H7 (cell line): ENCODE measurements around the gene KIAA0930. TPM values are rescaled to one million over a fixed set of nuclear protein-coding genes. Genes with fewer than 3 reads are reported as not detected.
A peak's percentile ranks its signal among the peaks of the same experiment; 100 is the strongest.

Experiments used
- DNase-seq: peaks from one replicate; pipeline ENCODE4 v3.0.0; 2012
- H3K27me3 ChIP-seq: 2 replicates; pipeline ENCODE4 v1.6.0; 2011; ENCODE audit warnings: mild to moderate bottlenecking, low read length; ENCODE audit not compliant: control insufficient read depth, insufficient read depth
- H3K36me3 ChIP-seq: replicated peaks from 2 replicates; pipeline ENCODE4 v1.5.1; 2011; ENCODE audit warnings: low read length; ENCODE audit not compliant: control insufficient read depth, insufficient read depth
- H3K4me3 ChIP-seq: 2 replicates; pipeline ENCODE4 v1.5.1; 2011; ENCODE audit warnings: low read depth, mild to moderate bottlenecking, control low read depth, low read length, moderate library complexity; ENCODE audit not compliant: insufficient read depth
- total RNA-seq: library from RNA; depleted of rRNA; stranded (reverse); fragments of >200 nt; shearing (Covaris generic); gene quantifications from 2 replicates; pipeline ENCODE4 v1.2.3, GENCODE V29; 2014

KIAA0930 gene
- total RNA-seq, 1 experiment from 2014 or later = 43.9 TPM

DNA sequence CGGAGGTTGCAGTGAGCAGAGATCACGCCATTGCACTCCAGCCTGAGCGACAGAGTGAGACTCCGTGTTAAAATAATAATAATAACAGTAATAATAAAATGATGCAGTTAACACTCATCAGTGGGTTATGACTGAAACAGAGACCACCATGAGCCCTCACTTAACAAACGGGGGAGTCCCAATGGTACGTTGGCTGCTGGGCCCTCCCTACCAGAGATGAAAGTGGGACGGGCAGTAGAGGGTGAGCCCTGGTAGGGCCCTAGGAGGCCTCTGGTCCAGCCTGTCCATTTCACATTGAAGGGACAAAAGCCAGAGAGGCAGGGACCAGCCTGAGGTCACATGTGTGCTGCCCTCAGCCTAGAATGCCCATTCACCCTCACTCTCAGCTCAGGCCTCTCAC, 13.7 kb upstream of the KIAA0930 start:
- no peak for DNase-seq
- H3K4me3 ChIP-seq = no peak overlapping the region

GRCh38 chr22:45253039-45253641, 12.4 kb upstream of the KIAA0930 start:
- Histone ChIP-seq H3K4me3 (no peak overlapping the region), H3K27me3 (no peaks in the 10 kb centered on the region), H3K36me3 (no peaks in the 10 kb centered on the region)
- DNase-seq = no peak

More for the DNA sequence above, 13.7 kb upstream of the KIAA0930 start:
- Histone ChIP-seq H3K27me3 (no peaks in the 10 kb centered on the region), H3K36me3 (no peaks in the 10 kb centered on the region)

- no peaks in the 10 kb centered on the region for H3K27me3 ChIP-seq
- no peak for DNase-seq
Measured at GRCh38 chr22:45251825-45252224, 11.1 kb upstream of the KIAA0930 start.

DNA sequence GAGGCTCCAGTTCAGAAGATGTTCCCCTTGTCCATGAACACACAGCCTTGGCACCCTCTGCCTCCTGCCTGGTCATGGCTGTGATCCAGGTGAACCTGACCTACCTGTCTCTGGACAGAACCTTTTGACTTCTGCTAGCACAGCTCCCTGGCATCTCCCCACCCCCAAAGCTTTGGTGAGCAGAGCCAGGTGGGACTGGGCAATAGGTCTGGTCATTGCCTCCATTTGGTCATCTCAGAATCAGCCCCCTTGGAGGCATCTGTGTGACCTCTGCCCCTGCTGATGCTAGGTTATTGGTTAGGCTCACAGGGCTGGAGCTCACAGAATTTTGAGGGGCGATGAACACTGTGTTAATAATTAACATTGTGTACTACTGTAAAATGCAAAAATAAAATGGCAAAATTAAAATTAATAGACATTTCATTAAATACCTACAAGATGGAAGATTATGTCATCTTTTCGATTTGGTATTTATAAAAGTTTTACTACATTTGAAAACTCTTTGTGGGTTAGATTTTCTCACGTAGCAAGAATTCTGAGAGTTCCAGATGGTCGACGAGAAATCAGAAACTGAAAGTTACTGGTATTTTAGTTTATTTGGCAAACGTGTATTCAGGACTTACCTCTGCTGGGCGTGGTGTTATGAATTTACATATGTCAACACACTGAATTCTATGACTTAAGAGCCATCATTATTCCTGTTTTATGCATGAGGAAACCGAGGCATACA, 8.3 kb upstream of the KIAA0930 start:
- no peak for DNase-seq
- Histone ChIP-seq H3K36me3 (no peaks in the 10 kb centered on the region), H3K27me3 (no peaks in the 10 kb centered on the region), H3K4me3 (no peak overlapping the region)

More at GRCh38 chr22:45251825-45252224, 11.1 kb upstream of the KIAA0930 start:
- Histone ChIP-seq H3K4me3 (no peak overlapping the region), H3K36me3 (no peaks in the 10 kb centered on the region)

DNA sequence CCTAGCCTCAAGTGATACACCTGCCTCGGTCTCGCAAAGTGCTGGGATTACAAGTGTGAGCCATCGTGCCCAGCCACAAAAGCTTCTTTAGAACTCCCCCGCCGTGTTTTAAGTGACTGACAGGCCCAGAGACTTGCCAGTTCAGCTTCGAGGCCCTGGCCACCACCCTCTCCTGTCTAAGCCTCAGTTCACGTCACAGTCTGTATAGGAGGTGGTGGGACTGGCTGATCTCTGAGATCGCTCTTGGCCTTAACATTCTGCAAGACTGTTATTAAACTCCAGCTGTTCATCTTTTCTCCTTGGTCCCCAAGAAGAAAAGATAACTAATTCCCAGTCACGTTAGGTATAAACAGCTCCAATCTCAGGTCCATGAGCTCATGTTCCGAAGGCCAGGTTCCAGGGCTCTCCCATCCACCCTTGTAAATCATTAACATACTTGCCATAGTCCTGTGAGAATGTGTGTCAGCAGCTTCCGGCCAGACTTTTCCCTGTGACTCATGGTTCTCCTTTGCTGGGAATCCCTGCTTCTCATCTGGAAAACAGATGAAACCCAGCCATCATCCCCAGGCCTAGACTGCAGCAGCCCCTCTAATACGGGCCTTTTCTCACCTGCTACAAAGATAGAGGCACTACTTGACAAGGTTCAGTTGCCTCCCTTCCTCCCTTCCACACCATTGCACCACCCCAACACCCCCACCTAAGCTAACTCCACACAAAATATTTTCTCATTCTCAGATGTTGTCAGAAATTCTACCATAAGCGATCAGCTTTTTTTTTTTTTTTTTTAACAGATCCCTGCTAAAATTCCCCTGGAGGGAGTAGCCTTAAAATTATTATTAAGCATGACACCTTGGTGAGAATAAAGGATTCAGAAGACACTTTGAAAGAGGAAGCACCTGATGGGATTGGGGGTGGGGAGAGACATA, 5.6 kb upstream of the KIAA0930 start:
- Histone ChIP-seq H3K27me3 (peaks cover 2% of the 10 kb centered on the region; the same call in 1 of the 2 replicates), H3K36me3 (no peaks in the 10 kb centered on the region), H3K4me3 (no peak overlapping the region)
- DNase-seq = no peak

GRCh38 chr22:45244916-45245315, 4.2 kb upstream of the KIAA0930 start:
- H3K4me3 ChIP-seq = no peak overlapping the region
- no peak for DNase-seq
- no peaks in the 10 kb centered on the region for H3K36me3 ChIP-seq
- H3K27me3 ChIP-seq = peaks cover 9% of the 10 kb centered on the region; the same call in 1 of the 2 replicates

GRCh38 chr22:45242778-45243191, 2.1 kb upstream of the KIAA0930 start:
- no peak overlapping the region for H3K4me3 ChIP-seq
- H3K36me3 ChIP-seq = peaks cover 3% of the 10 kb centered on the region
- H3K27me3 ChIP-seq = peaks cover 12% of the 10 kb centered on the region; the same call in 1 of the 2 replicates
- DNase-seq = peak; percentile 63

DNA sequence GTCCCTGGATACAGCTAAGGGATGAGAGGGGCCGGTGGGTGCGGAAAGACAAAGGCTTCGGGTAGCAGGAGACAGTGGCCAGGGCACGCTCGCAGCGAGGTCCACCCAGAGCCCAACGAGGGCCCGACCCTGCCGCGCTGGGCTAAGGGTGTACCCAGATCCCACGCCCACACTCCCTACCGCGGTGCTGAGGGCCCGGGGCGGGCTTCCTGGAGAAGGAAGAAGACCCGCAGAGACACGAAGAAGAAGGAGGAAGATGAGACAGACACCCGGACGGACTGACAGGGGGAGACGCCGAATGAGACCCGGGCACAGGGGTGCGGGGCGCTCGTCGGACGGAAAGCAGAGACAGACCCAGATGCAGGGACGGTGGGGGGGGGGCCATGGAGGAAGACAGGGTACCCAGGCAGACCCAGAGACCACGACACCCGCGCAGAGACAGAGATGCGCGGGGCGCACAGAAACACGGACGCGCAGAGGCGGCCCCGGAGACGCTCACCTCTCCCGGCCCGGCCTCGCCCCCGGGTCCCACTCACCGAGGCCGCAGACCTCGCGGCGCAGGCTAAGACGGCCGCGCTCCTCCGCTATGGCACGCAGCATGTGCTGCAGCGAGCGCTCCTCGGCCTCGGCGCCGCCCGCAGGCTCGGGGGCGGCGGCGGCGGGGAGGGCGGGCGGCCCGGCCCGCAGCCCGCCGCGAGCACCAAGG, 437 bp downstream of the KIAA0930 start:
- H3K4me3 ChIP-seq = peak overlapping the region; percentile 76
- DNase-seq = peak; percentile 81
- H3K36me3 ChIP-seq = peaks cover 4% of the 10 kb centered on the region
- H3K27me3 ChIP-seq = peaks cover 12% of the 10 kb centered on the region; the same call in 1 of the 2 replicates

GRCh38 chr22:45239681-45240051, 1.0 kb downstream of the KIAA0930 start:
- peaks cover 4% of the 10 kb centered on the region for H3K36me3 ChIP-seq
- peak; percentile 77 for DNase-seq
- H3K27me3 ChIP-seq = peaks cover 12% of the 10 kb centered on the region; the same call in 1 of the 2 replicates
- peak overlapping the region; percentile 76 for H3K4me3 ChIP-seq

- H3K4me3 ChIP-seq = peak overlapping the region; percentile 76; the same call in 1 of the 2 replicates
- H3K36me3 ChIP-seq = peaks cover 4% of the 10 kb centered on the region
- peak; percentile 67 for DNase-seq
- H3K27me3 ChIP-seq = peaks cover 12% of the 10 kb centered on the region; the same call in 1 of the 2 replicates
Measured at GRCh38 chr22:45238957-45239680, 1.6 kb downstream of the KIAA0930 start.

DNA sequence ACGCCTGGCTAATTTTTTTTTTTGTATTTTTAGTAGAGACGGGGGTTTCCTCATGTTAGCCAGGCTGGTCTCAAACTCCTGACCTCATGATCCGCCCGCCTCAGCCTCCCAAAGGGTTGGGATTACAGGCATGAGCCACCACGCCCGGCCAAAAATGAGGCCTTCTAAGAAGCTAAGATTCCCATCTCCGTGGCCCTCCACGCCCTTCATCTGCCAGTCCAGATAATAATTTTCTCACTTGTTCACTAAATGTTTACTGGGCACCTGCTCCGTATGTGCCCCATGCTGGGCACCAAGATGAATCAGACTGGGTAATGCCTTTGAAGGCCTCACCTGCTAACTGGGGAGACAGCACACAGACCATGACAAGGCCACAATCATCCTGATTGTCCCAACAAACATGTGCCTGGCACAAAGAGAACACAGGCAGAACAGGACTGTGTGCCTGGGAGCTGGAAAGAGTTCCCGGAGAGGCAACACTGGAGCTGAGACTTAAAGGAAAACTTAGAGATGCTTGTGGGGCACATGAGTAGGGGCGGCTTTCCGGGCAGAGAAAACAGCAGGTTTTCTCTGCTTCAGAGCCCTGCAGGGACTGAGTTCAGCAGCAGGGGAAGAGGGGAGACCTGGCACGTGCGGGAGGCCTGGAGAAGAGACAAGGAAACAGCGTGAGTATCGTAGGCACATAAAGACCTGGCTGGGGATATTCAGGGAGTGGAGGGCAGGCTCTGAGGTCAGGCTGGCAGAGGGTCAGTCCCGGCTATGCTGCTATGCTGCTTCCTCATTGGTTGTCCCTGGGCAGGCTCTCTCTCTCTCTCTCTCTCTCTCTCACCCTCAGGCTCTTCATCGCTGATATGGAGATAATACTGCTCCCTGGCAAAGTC, 2.4 kb downstream of the KIAA0930 start:
- peak; percentile 35 for DNase-seq
- Histone ChIP-seq H3K27me3 (peaks cover 12% of the 10 kb centered on the region; the same call in 1 of the 2 replicates), H3K36me3 (peaks cover 4% of the 10 kb centered on the region), H3K4me3 (no peak overlapping the region)

GRCh38 chr22:45237065-45237990, 3.4 kb downstream of the KIAA0930 start:
- no peak for DNase-seq
- H3K36me3 ChIP-seq = peaks cover 4% of the 10 kb centered on the region
- H3K4me3 ChIP-seq = no peak overlapping the region
- peaks cover 12% of the 10 kb centered on the region; the same call in 1 of the 2 replicates for H3K27me3 ChIP-seq
